Spinal cord (tissue), 10 donors: ENCODE results near the gene BCAM. TPM values are rescaled to one million over a fixed set of nuclear protein-coding genes. Genes with fewer than 3 reads are reported as not detected.
"Not testable (repeated sequence)": the region's sequence is repeated elsewhere in the genome, so short reads cannot be mapped to it uniquely, and the experiment has no call there.

Experiments
- DNase-seq, 6 donors: peaks; one replicate each; pipeline versions ENCODE4 v3.0.0 to v3.0.0-alpha.2; 2013 to 2015; ENCODE audit warnings: low spot score in 6 of 6, low read depth in 4 of 6
- H3K27ac ChIP-seq: one replicate; pipeline ENCODE4 v1.5.1; 2013; ENCODE audit warnings: low read depth, low read length, control low read depth
- H3K27me3 ChIP-seq: one replicate; pipeline ENCODE4 v1.6.1; 2013; ENCODE audit warnings: low read length; ENCODE audit not compliant: control insufficient read depth, insufficient read depth
- H3K36me3 ChIP-seq: one replicate; pipeline ENCODE4 v1.6.1; 2013; ENCODE audit warnings: low read length; ENCODE audit not compliant: control insufficient read depth, insufficient read depth
- H3K4me1 ChIP-seq: one replicate; pipeline ENCODE4 v1.6.1; 2013; ENCODE audit warnings: low read length; ENCODE audit not compliant: control insufficient read depth, insufficient read depth
- H3K4me3 ChIP-seq: one replicate; pipeline ENCODE4 v1.5.1; 2013; ENCODE audit warnings: low read depth, low read length, control low read depth
- H3K9me3 ChIP-seq: one replicate; pipeline ENCODE4 v1.6.1; 2013; ENCODE audit warnings: low read length; ENCODE audit not compliant: control insufficient read depth, insufficient read depth
- WGBS: methylation state at CpG from one replicate; pipeline ENCODE4 v1.1.5; 2013; ENCODE audit warnings: missing lambda C conversion rate; ENCODE audit not compliant: insufficient coverage; 5-methylcytosine and 5-hydroxymethylcytosine counted together
- polyA plus RNA-seq, 2 donors: library from polyadenylated mRNA; unstranded; fragments of 120-200 nt; gene quantifications; one replicate each; pipeline ENCODE4 v1.2.1, GENCODE V29; 2013; ENCODE audit not compliant: insufficient read length in 2 of 2
- total RNA-seq, 2 donors: library from RNA; depleted of rRNA in 1 of 2; stranded (reverse); fragments of 120-200 nt in 1 of 2; fragments of >200 nt in 1 of 2; gene quantifications; one replicate each; pipeline versions ENCODE4 v1.2.3 to v1.2.4, GENCODE V29; 2013 to 2014
- donor health status: healthy.

The BCAM gene
- total and polyA plus RNA-seq, 4 donors, result 24.1 to 43.8 (median 32.2) TPM

GRCh38 chr19:44856421-44857083 is 47.6 kb downstream of the BCAM start:
- Histone ChIP-seq H3K36me3 (peaks cover 17% of the 10 kb centered on the region), H3K4me3 (no peak overlapping the region), H3K27ac (no peak overlapping the region), H3K4me1 (peaks cover 6% of the 10 kb centered on the region), H3K9me3 (no peaks in the 10 kb centered on the region), H3K27me3 (no peaks in the 10 kb centered on the region)
- no peak for DNase-seq
- 76% methylated on average over 7 of the region's 10 CpGs for WGBS

GRCh38 chr19:44857837-44858236 is 48.9 kb downstream of the BCAM start:
- Histone ChIP-seq H3K27me3 (no peaks in the 10 kb centered on the region), H3K4me3 (no peak overlapping the region), H3K36me3 (peaks cover 14% of the 10 kb centered on the region), H3K27ac (no peak overlapping the region), H3K9me3 (no peaks in the 10 kb centered on the region), H3K4me1 (peaks cover 3% of the 10 kb centered on the region)
- no CpG with 5 or more reads among the region's 4 CpGs for WGBS
- DNase-seq, result no peak

- DNase-seq, H3K27me3 ChIP-seq, H3K4me1 ChIP-seq, H3K9me3 ChIP-seq, H3K27ac ChIP-seq, H3K4me3 ChIP-seq: not testable (repeated sequence)
- WGBS, result no CpG with 5 or more reads among the region's 3 CpGs
- H3K36me3 ChIP-seq, result peaks cover 22% of the 10 kb centered on the region
Observed at GRCh38 chr19:44861576-44861975, 52.7 kb downstream of the BCAM start.

- H3K27ac ChIP-seq, result no peak overlapping the region
- no peak for DNase-seq
- H3K4me1 ChIP-seq, result no peaks in the 10 kb centered on the region
- H3K4me3 ChIP-seq, result no peak overlapping the region
- no peaks in the 10 kb centered on the region for H3K9me3 ChIP-seq
- H3K27me3 ChIP-seq, result no peaks in the 10 kb centered on the region
- no CpG with 5 or more reads among the region's 2 CpGs for WGBS
- peaks cover 33% of the 10 kb centered on the region for H3K36me3 ChIP-seq
Observed at GRCh38 chr19:44863990-44864389, 55.1 kb downstream of the BCAM start.

- Histone ChIP-seq H3K9me3 (no peaks in the 10 kb centered on the region), H3K36me3 (peaks cover 40% of the 10 kb centered on the region), H3K4me1 (no peaks in the 10 kb centered on the region), H3K27ac (no peak overlapping the region), H3K27me3 (no peaks in the 10 kb centered on the region), H3K4me3 (no peak overlapping the region)
- WGBS, result 84% methylated on average over 27 of the region's 27 CpGs
- DNase-seq, result no peak
Observed at GRCh38 chr19:44865196-44865767, 56.4 kb downstream of the BCAM start.

GRCh38 chr19:44866664-44867063 is 57.8 kb downstream of the BCAM start:
- peaks cover 47% of the 10 kb centered on the region for H3K36me3 ChIP-seq
- H3K4me1 ChIP-seq, result no peaks in the 10 kb centered on the region
- DNase-seq, result no peak
- 100% methylated on average over 3 of the region's 4 CpGs for WGBS
- H3K27me3 ChIP-seq, result no peaks in the 10 kb centered on the region
- no peaks in the 10 kb centered on the region for H3K9me3 ChIP-seq
- H3K27ac ChIP-seq, result no peak overlapping the region
- no peak overlapping the region for H3K4me3 ChIP-seq

- 82% methylated on average over 12 of the region's 12 CpGs for WGBS
- Histone ChIP-seq H3K4me3 (no peak overlapping the region), H3K4me1 (no peaks in the 10 kb centered on the region), H3K27me3 (no peaks in the 10 kb centered on the region), H3K9me3 (no peaks in the 10 kb centered on the region), H3K36me3 (peaks cover 52% of the 10 kb centered on the region), H3K27ac (no peak overlapping the region)
- no peak for DNase-seq
Observed at GRCh38 chr19:44867578-44867977, 58.7 kb downstream of the BCAM start.

GRCh38 chr19:44869733-44870470 is 61.0 kb downstream of the BCAM start:
- no peaks in the 10 kb centered on the region for H3K27me3 ChIP-seq
- H3K36me3 ChIP-seq, result peaks cover 73% of the 10 kb centered on the region
- WGBS, result 82% methylated on average over 12 of the region's 13 CpGs
- no peak overlapping the region for H3K27ac ChIP-seq
- no peaks in the 10 kb centered on the region for H3K9me3 ChIP-seq
- no peaks in the 10 kb centered on the region for H3K4me1 ChIP-seq
- H3K4me3 ChIP-seq, result no peak overlapping the region
- DNase-seq, result no peak
